GM13976 (cell line): Measurements from ENCODE around the gene NANS.

Experiments
- DNase-seq: peaks from one replicate; pipeline ENCODE4 v3.0.0; 2012; ENCODE audit warnings: low spot score
- in situ Hi-C: fragments of 300-500 bp; cut with MboI; formaldehyde crosslinking; loops from one replicate; pipeline ENCODE4 v1.12.0; 2022; ENCODE audit warnings: low sequenced_read_pairs, mixed read lengths, inconsistent platforms; ENCODE audit not compliant: unreplicated experiment
- TF ChIP-seq, protein P1 (sequence below): IDR thresholded peaks from 2 replicates; pipeline ENCODE4 v1.5.1; 2012; ENCODE audit warnings: borderline replicate concordance, mild to moderate bottlenecking; ENCODE audit not compliant: insufficient read depth; ENCODE audit errors: extremely low read depth, missing control alignments, control extremely low read depth

Gene NANS

DNA sequence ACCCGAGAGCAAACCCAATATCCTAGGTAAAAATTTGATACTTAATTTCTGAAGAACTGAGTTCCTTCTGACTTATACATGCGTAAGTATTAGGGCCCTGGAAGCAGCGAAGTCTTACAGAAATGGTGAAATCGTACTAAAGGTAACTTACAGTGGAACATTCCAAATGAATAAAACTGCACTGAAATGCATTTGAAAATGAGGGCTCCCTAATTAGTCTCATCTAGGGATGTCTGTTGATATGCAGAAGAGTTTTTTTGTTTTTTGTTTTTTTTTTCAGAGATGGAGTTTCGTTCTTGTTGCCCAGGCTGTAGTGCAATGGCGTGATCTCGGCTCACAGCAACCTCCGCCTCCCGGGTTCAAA is 10.4 kb upstream of the NANS start:
- in situ Hi-C loops, result no loop called here
- no peak for DNase-seq
- TF ChIP-seq, protein P1, sequence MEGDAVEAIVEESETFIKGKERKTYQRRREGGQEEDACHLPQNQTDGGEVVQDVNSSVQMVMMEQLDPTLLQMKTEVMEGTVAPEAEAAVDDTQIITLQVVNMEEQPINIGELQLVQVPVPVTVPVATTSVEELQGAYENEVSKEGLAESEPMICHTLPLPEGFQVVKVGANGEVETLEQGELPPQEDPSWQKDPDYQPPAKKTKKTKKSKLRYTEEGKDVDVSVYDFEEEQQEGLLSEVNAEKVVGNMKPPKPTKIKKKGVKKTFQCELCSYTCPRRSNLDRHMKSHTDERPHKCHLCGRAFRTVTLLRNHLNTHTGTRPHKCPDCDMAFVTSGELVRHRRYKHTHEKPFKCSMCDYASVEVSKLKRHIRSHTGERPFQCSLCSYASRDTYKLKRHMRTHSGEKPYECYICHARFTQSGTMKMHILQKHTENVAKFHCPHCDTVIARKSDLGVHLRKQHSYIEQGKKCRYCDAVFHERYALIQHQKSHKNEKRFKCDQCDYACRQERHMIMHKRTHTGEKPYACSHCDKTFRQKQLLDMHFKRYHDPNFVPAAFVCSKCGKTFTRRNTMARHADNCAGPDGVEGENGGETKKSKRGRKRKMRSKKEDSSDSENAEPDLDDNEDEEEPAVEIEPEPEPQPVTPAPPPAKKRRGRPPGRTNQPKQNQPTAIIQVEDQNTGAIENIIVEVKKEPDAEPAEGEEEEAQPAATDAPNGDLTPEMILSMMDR, result no peak

DNA sequence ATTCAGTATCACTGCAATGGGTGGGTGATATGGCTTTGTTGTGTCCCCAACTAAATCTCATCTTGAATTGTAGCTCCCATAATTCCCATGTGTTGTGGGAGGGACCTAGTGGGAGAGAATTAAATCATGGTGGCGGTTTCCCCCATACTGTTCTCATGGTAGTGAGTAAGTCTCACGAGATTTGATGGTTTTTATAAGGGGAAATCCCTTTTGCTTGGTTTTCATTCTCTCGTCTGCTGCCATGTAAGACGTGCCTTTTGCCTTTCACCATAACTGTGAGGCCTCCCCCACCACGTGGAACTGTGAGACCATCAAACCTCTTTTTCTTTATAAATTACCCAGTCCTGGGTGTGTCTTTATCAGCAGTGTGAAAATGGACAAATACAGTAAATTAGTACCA is 9.5 kb upstream of the NANS start:
- in situ Hi-C loops, result no loop called here
- DNase-seq, result no peak
- TF ChIP-seq, protein P1, result no peak

DNA sequence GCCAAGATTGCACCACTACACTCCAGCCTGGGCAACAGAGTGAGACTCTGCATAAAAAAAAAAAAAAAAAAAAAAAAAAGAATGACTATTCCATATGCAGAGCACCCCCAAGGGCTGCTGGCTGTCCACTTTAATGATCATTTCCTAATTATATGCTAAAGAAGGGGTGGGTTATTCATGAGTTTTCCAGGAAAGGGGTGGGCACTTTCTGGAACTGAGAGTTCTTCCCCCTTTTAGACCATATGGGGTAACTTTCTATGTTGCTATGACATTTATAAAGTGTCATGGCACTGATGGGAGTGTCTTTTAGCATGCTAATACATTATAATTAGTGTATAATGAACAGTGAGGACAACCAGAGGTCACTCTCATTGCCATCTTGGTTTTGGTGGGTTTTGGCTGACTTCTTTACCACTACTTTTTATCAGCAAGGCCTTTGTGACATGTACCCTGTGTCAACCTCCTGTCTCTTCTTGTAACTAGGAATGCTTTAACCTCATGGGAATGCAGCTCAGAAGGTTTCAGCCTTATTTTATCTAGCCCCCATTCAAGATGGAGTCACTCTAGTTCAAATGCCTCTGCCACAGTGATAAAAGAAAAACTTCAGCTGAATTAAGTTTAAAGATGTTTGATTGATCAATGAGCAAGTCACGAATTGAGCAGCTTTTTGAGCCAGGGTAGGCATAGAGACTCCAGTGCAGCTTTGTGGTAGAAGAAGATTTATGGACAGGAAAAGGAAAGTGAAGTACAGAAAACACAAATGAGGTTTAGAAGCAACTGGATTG is 7.1 kb upstream of the NANS start:
- in situ Hi-C loops, result no loop called here
- TF ChIP-seq, protein P1, result no peak
- no peak for DNase-seq

DNA sequence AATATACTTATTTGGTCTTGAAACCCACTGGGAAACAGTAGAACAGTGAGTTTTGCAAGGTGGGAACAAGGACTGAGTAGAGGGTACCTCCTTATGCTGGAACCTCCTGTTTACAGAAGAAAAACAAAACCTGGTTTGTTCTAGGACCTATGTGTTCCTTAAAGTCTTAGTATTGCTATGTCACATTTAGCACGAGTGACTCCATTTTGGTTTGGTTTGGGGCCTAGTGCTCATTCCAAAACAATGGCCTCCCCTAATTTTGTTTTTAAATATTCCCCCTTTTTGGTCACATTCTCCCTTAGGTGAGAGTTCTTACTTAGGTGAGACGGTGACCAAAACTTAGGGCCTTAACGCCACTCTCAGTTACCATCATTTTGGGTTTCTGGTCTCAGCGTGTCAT is 6.2 kb upstream of the NANS start:
- in situ Hi-C loops, result no loop called here
- TF ChIP-seq, protein P1, result no peak
- DNase-seq, result no peak

DNA sequence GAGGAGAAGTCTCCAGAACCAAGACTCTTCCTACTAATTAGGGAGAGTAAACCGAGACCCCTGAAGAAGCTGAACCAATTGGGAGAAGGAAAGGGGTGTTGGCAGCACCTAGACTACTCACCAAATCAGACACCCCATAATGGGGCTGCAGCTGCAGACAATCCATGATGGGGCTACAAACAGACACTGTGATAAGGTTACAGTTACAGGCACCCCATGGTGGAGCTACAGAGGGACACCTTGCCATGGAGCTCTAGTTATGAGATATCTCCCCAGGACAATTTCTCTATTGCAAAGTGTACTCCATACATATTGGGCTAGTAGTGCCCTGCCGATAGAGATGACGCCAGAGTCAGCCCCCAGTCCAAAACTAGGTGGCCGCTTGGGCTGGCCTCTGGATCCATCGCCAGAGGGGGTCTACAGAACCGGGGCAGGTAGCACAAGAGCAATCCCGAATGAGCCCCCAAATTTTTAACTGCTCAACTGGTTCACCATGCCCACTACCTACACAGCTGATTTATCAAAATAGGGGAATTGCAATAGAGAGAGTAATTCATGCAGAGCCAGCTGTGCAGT is 2.1 kb upstream of the NANS start:
- DNase-seq, result no peak
- in situ Hi-C loops, result no loop called here
- TF ChIP-seq, protein P1, result no peak

DNA sequence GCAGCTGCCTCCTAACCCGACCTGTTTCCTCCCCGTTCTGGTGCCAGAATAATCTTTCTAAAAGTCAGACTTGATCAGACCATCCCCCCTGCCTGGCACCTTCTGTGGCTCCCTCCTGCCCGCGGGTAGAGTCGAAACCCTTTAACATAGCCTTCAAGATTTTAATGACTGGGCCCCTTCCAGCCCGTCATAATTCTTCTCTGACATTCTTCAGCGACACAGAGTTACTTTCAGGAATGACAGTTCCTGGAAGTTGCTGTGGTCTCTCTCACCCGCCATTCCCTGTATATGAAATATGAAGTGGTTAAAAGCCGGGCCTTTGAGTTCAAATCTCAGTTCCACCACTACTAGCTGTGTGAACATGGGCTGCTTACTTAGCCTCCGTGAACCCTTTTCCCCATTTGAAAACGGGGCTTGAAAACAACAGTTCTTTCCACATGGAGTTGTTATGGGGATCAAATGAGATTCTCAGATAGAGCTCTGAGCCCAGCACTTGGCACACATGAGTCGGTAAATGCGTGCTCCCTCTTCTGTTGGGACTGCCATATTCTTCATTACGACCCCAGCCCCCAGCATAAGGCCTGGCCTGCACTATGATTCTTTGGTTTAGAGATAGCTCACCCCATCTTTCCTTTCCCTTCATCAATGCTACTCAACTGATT is 737 bp downstream of the NANS start:
- DNase-seq, result no peak
- TF ChIP-seq, protein P1, result no peak
- in situ Hi-C loops, result no loop called here

DNA sequence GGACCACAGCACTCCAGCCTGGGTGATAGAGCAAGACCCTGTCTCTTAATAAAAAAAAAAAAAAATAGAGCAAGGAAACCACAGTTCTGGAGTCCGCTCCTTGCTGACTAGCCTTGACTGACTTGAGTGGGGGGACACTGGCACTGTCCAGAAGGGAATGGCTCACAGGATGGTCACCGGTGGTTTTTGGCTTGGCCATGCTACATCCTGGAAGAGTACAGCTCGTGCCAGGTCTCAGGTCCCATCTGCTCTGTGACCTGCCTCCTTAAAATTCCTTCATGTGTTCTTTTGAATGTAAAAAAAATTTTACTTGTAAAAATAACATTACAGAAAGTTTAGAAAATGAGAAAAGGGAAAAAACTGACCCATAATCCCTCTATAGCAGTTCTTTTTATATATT is 5.6 kb downstream of the NANS start:
- TF ChIP-seq, protein P1, result no peak
- in situ Hi-C loops, result no loop called here
- DNase-seq, result no peak
